ENCODE data around the gene SCAPER.

DNA sequence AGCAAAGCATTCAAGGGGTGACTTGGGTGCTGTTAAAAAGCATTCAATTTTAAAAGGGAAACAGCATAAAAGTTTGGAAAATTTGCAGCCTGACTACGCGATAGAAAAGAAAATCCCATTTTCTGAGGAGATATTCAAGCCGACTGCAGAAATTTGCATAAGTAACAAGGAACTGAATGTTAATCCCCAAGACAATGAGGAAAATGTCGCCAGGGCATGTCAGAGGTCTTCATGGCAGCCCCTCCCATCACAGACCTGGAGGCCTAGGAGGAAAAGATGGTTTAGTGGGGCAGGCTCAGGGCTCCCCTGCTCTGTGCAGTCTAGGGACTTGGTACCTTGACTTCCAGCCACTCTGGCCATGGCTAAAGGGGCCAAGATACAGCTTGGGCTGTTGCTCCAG lies 475.5 kb downstream of the SCAPER start:
- no peak for TF ChIP-seq POLR2AphosphoS5 (IDR thresholded peaks at IDR 0.05)
- TF ChIP-seq POLR2A (IDR thresholded peaks at IDR 0.05; ENCODE audit: low read depth), result no peak
- TF ChIP-seq, protein P1, sequence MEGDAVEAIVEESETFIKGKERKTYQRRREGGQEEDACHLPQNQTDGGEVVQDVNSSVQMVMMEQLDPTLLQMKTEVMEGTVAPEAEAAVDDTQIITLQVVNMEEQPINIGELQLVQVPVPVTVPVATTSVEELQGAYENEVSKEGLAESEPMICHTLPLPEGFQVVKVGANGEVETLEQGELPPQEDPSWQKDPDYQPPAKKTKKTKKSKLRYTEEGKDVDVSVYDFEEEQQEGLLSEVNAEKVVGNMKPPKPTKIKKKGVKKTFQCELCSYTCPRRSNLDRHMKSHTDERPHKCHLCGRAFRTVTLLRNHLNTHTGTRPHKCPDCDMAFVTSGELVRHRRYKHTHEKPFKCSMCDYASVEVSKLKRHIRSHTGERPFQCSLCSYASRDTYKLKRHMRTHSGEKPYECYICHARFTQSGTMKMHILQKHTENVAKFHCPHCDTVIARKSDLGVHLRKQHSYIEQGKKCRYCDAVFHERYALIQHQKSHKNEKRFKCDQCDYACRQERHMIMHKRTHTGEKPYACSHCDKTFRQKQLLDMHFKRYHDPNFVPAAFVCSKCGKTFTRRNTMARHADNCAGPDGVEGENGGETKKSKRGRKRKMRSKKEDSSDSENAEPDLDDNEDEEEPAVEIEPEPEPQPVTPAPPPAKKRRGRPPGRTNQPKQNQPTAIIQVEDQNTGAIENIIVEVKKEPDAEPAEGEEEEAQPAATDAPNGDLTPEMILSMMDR (IDR thresholded peaks at IDR 0.05), result no peak
- TF ChIP-seq EP300 (IDR thresholded peaks at IDR 0.05), result no peak

All from esophagus muscularis mucosa (tissue), 4 donors.